ENCODE measurements around the gene HECA. TPM values are rescaled to one million over a fixed set of nuclear protein-coding genes. Genes with fewer than 3 reads are reported as not detected.

HECA gene
- polyA plus RNA-seq, 1 experiment = 9.5 TPM

GRCh38 chr6:139126931-139127330, 7.9 kb upstream of the HECA start:
- POLR2A ChIA-PET = interaction anchor here (0.5 kb wide), 1 partner anchor 692 kb away, joined by 3 read pairs; no protein-coding TSS in a partner anchor
- TF ChIP-seq CTCF (IDR thresholded peaks at IDR 0.05; ENCODE audit: insufficient read depth, low read depth, low read length) = no peak
- no peak overlapping the region for H3K4me3 ChIP-seq (ENCODE audit: low read depth, low read length)

GRCh38 chr6:139129284-139129683, 5.6 kb upstream of the HECA start:
- CTCF ChIA-PET = interaction anchor here (1.6 to 1.7 kb wide), 2 partner anchors 12 to 18 kb away, joined by 4 read pairs; no protein-coding TSS in a partner anchor
- TF ChIP-seq CTCF (IDR thresholded peaks at IDR 0.05; ENCODE audit: insufficient read depth, low read depth, low read length) = no peak
- H3K4me3 ChIP-seq (ENCODE audit: low read depth, low read length) = no peak overlapping the region
- no peaks in the 10 kb centered on the region for H3K27me3 ChIP-seq (ENCODE audit: control insufficient read depth, insufficient read depth, low read length)
- no peak for DNase-seq (ENCODE audit: low read depth)
- POLR2A ChIA-PET = no interaction called here
- no peaks in the 10 kb centered on the region for H3K36me3 ChIP-seq (ENCODE audit: control insufficient read depth, insufficient read depth, low read length)

More at GRCh38 chr6:139126931-139127330, 7.9 kb upstream of the HECA start:
- Histone ChIP-seq H3K27me3 (ENCODE audit: control insufficient read depth, insufficient read depth, low read length) (no peaks in the 10 kb centered on the region), H3K36me3 (ENCODE audit: control insufficient read depth, insufficient read depth, low read length) (no peaks in the 10 kb centered on the region)
- no peak for DNase-seq (ENCODE audit: low read depth)
- CTCF ChIA-PET = no interaction called here

- Histone ChIP-seq H3K27me3 (ENCODE audit: control insufficient read depth, insufficient read depth, low read length) (no peaks in the 10 kb centered on the region), H3K4me3 (ENCODE audit: low read depth, low read length) (no peak overlapping the region), H3K36me3 (ENCODE audit: control insufficient read depth, insufficient read depth, low read length) (no peaks in the 10 kb centered on the region)
- DNase-seq (ENCODE audit: low read depth) = no peak
- CTCF ChIA-PET = no interaction called here
- TF ChIP-seq CTCF (IDR thresholded peaks at IDR 0.05; ENCODE audit: insufficient read depth, low read depth, low read length) = no peak
- POLR2A ChIA-PET = no interaction called here
These were observed 3.1 kb upstream of the HECA start for GRCh38 chr6:139131736-139132280.

GRCh38 chr6:139133262-139134063, 1.4 kb upstream of the HECA start:
- ChIA-PET POLR2A (no interaction called here), CTCF (interaction anchor here (0.7 to 0.9 kb wide), 2 partner anchors 9 to 231 kb away, joined by 3 to 4 read pairs; no protein-coding TSS in a partner anchor)
- no peaks in the 10 kb centered on the region for H3K27me3 ChIP-seq (ENCODE audit: control insufficient read depth, insufficient read depth, low read length)
- H3K36me3 ChIP-seq (ENCODE audit: control insufficient read depth, insufficient read depth, low read length) = no peaks in the 10 kb centered on the region
- no peak overlapping the region for H3K4me3 ChIP-seq (ENCODE audit: low read depth, low read length)
- TF ChIP-seq CTCF (IDR thresholded peaks at IDR 0.05; ENCODE audit: insufficient read depth, low read depth, low read length) = no peak
- no peak for DNase-seq (ENCODE audit: low read depth)

GRCh38 chr6:139134064-139134395, 850 bp upstream of the HECA start:
- DNase-seq (ENCODE audit: low read depth) = no peak
- H3K27me3 ChIP-seq (ENCODE audit: control insufficient read depth, insufficient read depth, low read length) = no peaks in the 10 kb centered on the region
- POLR2A ChIA-PET = interaction anchor here (0.5 kb wide), 1 partner anchor 1307 kb away, joined by 3 read pairs; no protein-coding TSS in a partner anchor
- no peak overlapping the region for H3K4me3 ChIP-seq (ENCODE audit: low read depth, low read length)
- CTCF ChIA-PET = interaction anchor here (0.7 to 0.9 kb wide), 2 partner anchors 9 to 17 kb away, joined by 3 read pairs; no protein-coding TSS in a partner anchor
- no peak for TF ChIP-seq CTCF (IDR thresholded peaks at IDR 0.05; ENCODE audit: insufficient read depth, low read depth, low read length)
- H3K36me3 ChIP-seq (ENCODE audit: control insufficient read depth, insufficient read depth, low read length) = no peaks in the 10 kb centered on the region

Measured in BJ (cell line).